HEK293T (cell line): ENCODE results near the gene ANKDD1B.

ENCODE experiments used
- ARNT ChIP-seq: fragments of 450-650 bp; IDR thresholded peaks from 2 replicates; pipeline ENCODE4 v1.6.1; 2017; ENCODE audit warnings: mild to moderate bottlenecking
- ELF4 ChIP-seq: fragments of 450-650 bp; IDR thresholded peaks from 2 replicates; pipeline ENCODE4 v1.6.1; 2017; ENCODE audit warnings: antibody characterized with exemption
- FOXA1 ChIP-seq: fragments of 450-650 bp; IDR thresholded peaks from 2 replicates; pipeline ENCODE4 v1.6.1; 2016; ENCODE audit warnings: mild to moderate bottlenecking
- FOXK2 ChIP-seq: fragments of 450-650 bp; IDR thresholded peaks from 2 replicates; pipeline ENCODE4 v1.6.1; 2016; ENCODE audit warnings: mild to moderate bottlenecking
- FOXM1 ChIP-seq: fragments of 450-650 bp; IDR thresholded peaks from 2 replicates; pipeline ENCODE4 v1.6.1; 2017; ENCODE audit warnings: mild to moderate bottlenecking, borderline replicate concordance
- LEF1 ChIP-seq: fragments of 450-650 bp; IDR thresholded peaks from 2 replicates; pipeline ENCODE4 v1.6.1; 2017; ENCODE audit warnings: mild to moderate bottlenecking, borderline replicate concordance
- NFRKB ChIP-seq: fragments of 450-650 bp; IDR thresholded peaks from 2 replicates; pipeline ENCODE4 v1.6.1; 2016; ENCODE audit warnings: mild to moderate bottlenecking, moderate library complexity
- SP1 ChIP-seq: fragments of 450-650 bp; IDR thresholded peaks from 2 replicates; pipeline ENCODE4 v1.6.1; 2017
- ZNF384 ChIP-seq: fragments of 450-650 bp; IDR thresholded peaks from 2 replicates; pipeline ENCODE4 v1.6.1; 2016

DNA sequence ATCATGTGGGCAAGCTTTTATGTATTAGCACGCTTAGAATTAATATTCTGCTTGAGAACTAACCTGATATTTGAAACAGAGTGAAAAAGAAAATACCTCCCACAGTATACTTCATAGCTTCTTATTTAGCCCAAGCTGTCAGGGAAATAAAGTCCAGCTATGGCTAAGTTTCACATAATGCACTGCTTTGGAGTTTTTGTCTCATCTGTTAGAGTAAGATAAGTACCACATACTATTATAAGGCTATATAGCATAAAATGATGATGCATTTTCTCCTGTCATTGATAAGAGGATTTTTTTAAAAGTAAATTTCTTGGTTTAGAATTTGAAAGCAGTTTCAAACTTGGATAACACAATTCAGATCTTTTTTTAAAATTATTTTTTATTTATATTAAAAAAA is 2.4 kb upstream of the ANKDD1B start:
- TF ChIP-seq LEF1 (no peak), SP1 (no peak), FOXM1 (no peak), NFRKB (no peak), FOXK2 (no peak), ARNT (no peak), ELF4 (no peak), ZNF384 (no peak), FOXA1 (no peak)
